Astrocyte (in vitro differentiated cells and primary cell): ENCODE measurements around the gene GJB5. TPM values are rescaled to one million over a fixed set of nuclear protein-coding genes. Genes with fewer than 3 reads are reported as not detected.
A peak's percentile ranks its signal among the peaks of the same experiment; 100 is the strongest.

Source experiments
- DNase-seq: peaks from one replicate; pipeline ENCODE4 v3.0.0-alpha.2; 2010; ENCODE audit warnings: low read depth
- FAIRE-seq: peaks from 2 replicates; lab custom pipeline; 2011; peaks lifted over from hg19 to GRCh38; lab: Jason Lieb, UNC
- H2AFZ ChIP-seq: 2 replicates; pipeline ENCODE4 v1.6.0; 2012; ENCODE audit warnings: low read depth, low read length, inconsistent platforms
- H3K27ac ChIP-seq: 2 replicates; pipeline ENCODE4 v1.5.1; 2011; ENCODE audit warnings: low read depth, low read length, inconsistent platforms
- H3K27me3 ChIP-seq: 2 replicates; pipeline ENCODE4 v1.6.0; 2011; ENCODE audit warnings: low read length, inconsistent platforms; ENCODE audit not compliant: insufficient read depth
- H3K36me3 ChIP-seq: 2 replicates; pipeline ENCODE4 v1.5.1; 2011; ENCODE audit warnings: low read length, inconsistent platforms; ENCODE audit not compliant: insufficient read depth
- H3K4me1 ChIP-seq: 2 replicates; pipeline ENCODE4 v1.5.1; 2011; ENCODE audit warnings: low read length, inconsistent platforms; ENCODE audit not compliant: insufficient read depth
- H3K4me2 ChIP-seq: 2 replicates; pipeline ENCODE4 v1.6.0; 2012; ENCODE audit warnings: low read length, inconsistent platforms
- H3K4me3 ChIP-seq: 2 replicates; pipeline ENCODE4 v1.5.1; 2011; ENCODE audit warnings: low read depth, mild to moderate bottlenecking, low read length, inconsistent platforms; ENCODE audit not compliant: insufficient read depth
- H3K79me2 ChIP-seq: 2 replicates; pipeline ENCODE4 v1.6.0; 2012; ENCODE audit warnings: mild to moderate bottlenecking, low read length, inconsistent platforms; ENCODE audit not compliant: insufficient read depth
- H3K9ac ChIP-seq: 2 replicates; pipeline ENCODE4 v1.6.0; 2012; ENCODE audit warnings: mild to moderate bottlenecking, low read length, inconsistent platforms
- H3K9me3 ChIP-seq: 2 replicates; pipeline ENCODE4 v1.5.1; 2012; ENCODE audit warnings: low read depth, mild to moderate bottlenecking, low read length, inconsistent platforms; ENCODE audit not compliant: insufficient read depth
- H4K20me1 ChIP-seq: 2 replicates; pipeline ENCODE4 v1.6.0; 2012; ENCODE audit warnings: low read length, inconsistent platforms; ENCODE audit not compliant: insufficient read depth
- H3K27ac Mint-ChIP-seq: one replicate; pipeline ENCODE4 v1.8.0; 2021; ENCODE audit warnings: mild to moderate bottlenecking, mixed read lengths; ENCODE audit not compliant: unreplicated experiment
- H3K27me3 Mint-ChIP-seq: one replicate; pipeline ENCODE4 v1.8.0; 2021; ENCODE audit warnings: low read depth, mixed read lengths; ENCODE audit not compliant: unreplicated experiment
- H3K36me3 Mint-ChIP-seq: one replicate; pipeline ENCODE4 v1.8.0; 2021; ENCODE audit warnings: low read depth, mixed read lengths; ENCODE audit not compliant: unreplicated experiment
- H3K4me1 Mint-ChIP-seq: one replicate; pipeline ENCODE4 v1.8.0; 2021; ENCODE audit warnings: low read depth, mixed read lengths; ENCODE audit not compliant: unreplicated experiment
- H3K4me3 Mint-ChIP-seq: one replicate; pipeline ENCODE4 v1.8.0; 2021; ENCODE audit warnings: mild to moderate bottlenecking, moderate library complexity, mixed read lengths; ENCODE audit not compliant: unreplicated experiment
- H3K9me3 Mint-ChIP-seq: one replicate; pipeline ENCODE4 v1.8.0; 2021; ENCODE audit warnings: mild to moderate bottlenecking, mixed read lengths; ENCODE audit not compliant: unreplicated experiment
- CTCF ChIP-seq: IDR thresholded peaks from 2 replicates; pipeline ENCODE4 v1.5.1; 2011; ENCODE audit warnings: low read depth, mild to moderate bottlenecking, inconsistent platforms, low read length, moderate library complexity; ENCODE audit not compliant: insufficient read depth
- EZH2 ChIP-seq: IDR thresholded peaks from 2 replicates; pipeline ENCODE4 v1.6.1; 2012; ENCODE audit warnings: mild to moderate bottlenecking, low read length, inconsistent platforms; ENCODE audit not compliant: insufficient read depth
- total RNA-seq: library from RNA; stranded (reverse); gene quantifications from 2 replicates; pipeline ENCODE4 v1.2.1, GENCODE V29; 2021

GJB5 gene
- total RNA-seq, 1 donor from 2014 or later, result not detected

GRCh38 chr1:34779962-34780361 is 25.1 kb downstream of the GJB5 start:
- H3K4me1 Mint-ChIP-seq, result peaks cover 3% of the 10 kb centered on the region
- no peak overlapping the region for H3K27ac ChIP-seq
- no peaks in the 10 kb centered on the region for H3K79me2 ChIP-seq
- H3K9me3 Mint-ChIP-seq, result no peaks in the 10 kb centered on the region
- no peaks in the 10 kb centered on the region for H3K36me3 ChIP-seq
- H3K9me3 ChIP-seq, result no peaks in the 10 kb centered on the region
- H3K4me3 ChIP-seq, result no peak overlapping the region
- no peak overlapping the region for H3K9ac ChIP-seq
- no peak overlapping the region for H3K4me2 ChIP-seq
- peaks cover 12% of the 10 kb centered on the region for H3K4me1 ChIP-seq
- peaks cover 31% of the 10 kb centered on the region for H3K27me3 ChIP-seq
- H3K27me3 Mint-ChIP-seq, result peaks cover 54% of the 10 kb centered on the region
- H3K27ac Mint-ChIP-seq, result no peak overlapping the region
- no peak for FAIRE-seq
- no peak overlapping the region for H2AFZ ChIP-seq
- no peaks in the 10 kb centered on the region for H4K20me1 ChIP-seq
- TF ChIP-seq CTCF (no peak), EZH2 (no peak)
- DNase-seq, result no peak
- H3K36me3 Mint-ChIP-seq, result no peaks in the 10 kb centered on the region
- no peak overlapping the region for H3K4me3 Mint-ChIP-seq

DNA sequence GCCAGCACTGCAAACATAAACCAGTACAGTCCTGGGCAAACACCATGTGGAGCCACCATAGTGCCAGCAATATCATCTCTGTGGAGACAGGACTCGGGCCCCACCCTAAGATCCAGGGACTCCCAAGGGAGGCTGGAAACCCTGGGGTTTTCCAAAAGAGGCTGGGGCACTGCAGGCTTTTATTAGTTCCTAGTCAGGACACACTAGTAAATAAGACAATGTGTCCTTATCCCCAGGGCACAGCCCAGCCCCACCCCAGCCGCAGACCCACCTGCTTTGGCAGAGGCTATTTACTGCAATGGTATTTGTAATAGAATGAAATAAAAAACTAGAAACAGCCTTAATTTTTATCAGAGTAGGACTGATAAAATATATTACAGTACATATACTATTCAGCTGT is 25.7 kb downstream of the GJB5 start:
- Mint-ChIP-seq H3K4me3 (no peak overlapping the region), H3K27me3 (peaks cover 58% of the 10 kb centered on the region), H3K9me3 (no peaks in the 10 kb centered on the region), H3K27ac (no peak overlapping the region), H3K36me3 (no peaks in the 10 kb centered on the region), H3K4me1 (peaks cover 3% of the 10 kb centered on the region)
- H3K27ac ChIP-seq, result no peak overlapping the region
- DNase-seq (no peak), FAIRE-seq (no peak)
- H4K20me1 ChIP-seq, result no peaks in the 10 kb centered on the region
- H3K27me3 ChIP-seq, result peaks cover 29% of the 10 kb centered on the region
- H3K4me1 ChIP-seq, result peaks cover 12% of the 10 kb centered on the region
- no peaks in the 10 kb centered on the region for H3K36me3 ChIP-seq
- TF ChIP-seq EZH2 (no peak), CTCF (no peak)
- H3K9me3 ChIP-seq, result no peaks in the 10 kb centered on the region
- no peak overlapping the region for H3K4me3 ChIP-seq
- H3K79me2 ChIP-seq, result no peaks in the 10 kb centered on the region
- no peak overlapping the region for H3K4me2 ChIP-seq
- H2AFZ ChIP-seq, result no peak overlapping the region
- H3K9ac ChIP-seq, result no peak overlapping the region

GRCh38 chr1:34781071-34781843 is 26.4 kb downstream of the GJB5 start, which contains the start of gene GJB3:
TSS of gene GJB3 (plus strand) at chr1:34781214. CDS start at chr1:34784763, 3,549 bp downstream.
- H3K36me3 Mint-ChIP-seq, result no peaks in the 10 kb centered on the region
- TF ChIP-seq CTCF (no peak), EZH2 (peak; percentile 92)
- peak within 1 kb of the TSS; percentile 23 for H3K4me3 ChIP-seq
- DNase-seq (no peak), FAIRE-seq (no peak)
- H3K27me3 Mint-ChIP-seq, result peaks cover 64% of the 10 kb centered on the region
- H3K4me2 ChIP-seq, result peak within 1 kb of the TSS; percentile 80
- H3K27ac ChIP-seq, result no peak within 1 kb of the TSS
- H3K27ac Mint-ChIP-seq, result no peak within 1 kb of the TSS
- no peak within 1 kb of the TSS for H3K4me3 Mint-ChIP-seq
- no peaks in the 10 kb centered on the region for H3K9me3 Mint-ChIP-seq
- H3K4me1 ChIP-seq, result peaks cover 12% of the 10 kb centered on the region
- no peaks in the 10 kb centered on the region for H3K9me3 ChIP-seq
- peak within 1 kb of the TSS; percentile 61 for H2AFZ ChIP-seq
- no peaks in the 10 kb centered on the region for H3K36me3 ChIP-seq
- H3K9ac ChIP-seq, result no peak within 1 kb of the TSS
- H3K79me2 ChIP-seq, result no peaks in the 10 kb centered on the region
- H4K20me1 ChIP-seq, result no peaks in the 10 kb centered on the region
- peaks cover 3% of the 10 kb centered on the region for H3K4me1 Mint-ChIP-seq
- H3K27me3 ChIP-seq, result peaks cover 27% of the 10 kb centered on the region
